T-helper 2 cell treated with Interferon-gamma antibody and Interleukin-4, amounts not matched to agents 5 μg/mL and 100 μg/mL, for 36 hours (primary cell): ENCODE results near the gene ASAP2.

Source experiments
- DNase-seq: peaks from one replicate; pipeline ENCODE4 v3.0.0; 2021; ENCODE audit warnings: low spot score
- H3K27ac Mint-ChIP-seq: one replicate; pipeline ENCODE4 v1.8.0; 2021; ENCODE audit warnings: mild to moderate bottlenecking, mixed read lengths
- H3K27me3 Mint-ChIP-seq: one replicate; pipeline ENCODE4 v1.8.0; 2021; ENCODE audit warnings: low read depth, mixed read lengths
- H3K36me3 Mint-ChIP-seq: one replicate; pipeline ENCODE4 v1.8.0; 2021; ENCODE audit warnings: low read depth, mixed read lengths
- H3K4me1 Mint-ChIP-seq: one replicate; pipeline ENCODE4 v1.8.0; 2021; ENCODE audit warnings: low read depth, mixed read lengths
- H3K4me3 Mint-ChIP-seq: one replicate; pipeline ENCODE4 v1.8.0; 2022; ENCODE audit warnings: mild to moderate bottlenecking, moderate library complexity, mixed read lengths
- H3K9me3 Mint-ChIP-seq: one replicate; pipeline ENCODE4 v1.8.0; 2021; ENCODE audit warnings: mixed read lengths

Gene ASAP2

GRCh38 chr2:9268301-9269080 is 61.9 kb downstream of the ASAP2 start:
- H3K4me1 Mint-ChIP-seq: no peaks in the 10 kb centered on the region
- no peak for DNase-seq
- H3K27me3 Mint-ChIP-seq: peaks cover 10% of the 10 kb centered on the region

GRCh38 chr2:9269295-9269694 is 62.7 kb downstream of the ASAP2 start:
- no peak overlapping the region for H3K27ac Mint-ChIP-seq
- H3K27me3 Mint-ChIP-seq: peaks cover 10% of the 10 kb centered on the region
- H3K36me3 Mint-ChIP-seq: no peaks in the 10 kb centered on the region
- H3K4me3 Mint-ChIP-seq: no peak overlapping the region
- no peaks in the 10 kb centered on the region for H3K4me1 Mint-ChIP-seq
- H3K9me3 Mint-ChIP-seq: no peaks in the 10 kb centered on the region
- DNase-seq: no peak

More at GRCh38 chr2:9268301-9269080, 61.9 kb downstream of the ASAP2 start:
- no peaks in the 10 kb centered on the region for H3K36me3 Mint-ChIP-seq
- H3K9me3 Mint-ChIP-seq: no peaks in the 10 kb centered on the region
- H3K4me3 Mint-ChIP-seq: no peak overlapping the region
- no peak overlapping the region for H3K27ac Mint-ChIP-seq

GRCh38 chr2:9269695-9270360 is 63.2 kb downstream of the ASAP2 start:
- Mint-ChIP-seq H3K27ac (no peak overlapping the region), H3K4me3 (no peak overlapping the region), H3K4me1 (no peaks in the 10 kb centered on the region), H3K9me3 (no peaks in the 10 kb centered on the region), H3K27me3 (peaks cover 10% of the 10 kb centered on the region), H3K36me3 (no peaks in the 10 kb centered on the region)
- DNase-seq: no peak

GRCh38 chr2:9271091-9271490 is 64.5 kb downstream of the ASAP2 start:
- Mint-ChIP-seq H3K27me3 (peaks cover 10% of the 10 kb centered on the region), H3K9me3 (no peaks in the 10 kb centered on the region), H3K27ac (no peak overlapping the region), H3K4me1 (no peaks in the 10 kb centered on the region), H3K4me3 (no peak overlapping the region), H3K36me3 (no peaks in the 10 kb centered on the region)
- DNase-seq: no peak

- Mint-ChIP-seq H3K36me3 (no peaks in the 10 kb centered on the region), H3K27me3 (peaks cover 10% of the 10 kb centered on the region), H3K27ac (no peak overlapping the region), H3K4me1 (no peaks in the 10 kb centered on the region), H3K9me3 (no peaks in the 10 kb centered on the region), H3K4me3 (no peak overlapping the region)
- DNase-seq: no peak
These were observed 65.1 kb downstream of the ASAP2 start for GRCh38 chr2:9271691-9272090.

- Mint-ChIP-seq H3K27me3 (peaks cover 10% of the 10 kb centered on the region), H3K9me3 (no peaks in the 10 kb centered on the region), H3K36me3 (no peaks in the 10 kb centered on the region), H3K27ac (no peak overlapping the region), H3K4me3 (no peak overlapping the region), H3K4me1 (no peaks in the 10 kb centered on the region)
- no peak for DNase-seq
These were observed 67.0 kb downstream of the ASAP2 start for GRCh38 chr2:9273486-9274130.

GRCh38 chr2:9274701-9275343 is 68.2 kb downstream of the ASAP2 start:
- Mint-ChIP-seq H3K36me3 (no peaks in the 10 kb centered on the region), H3K9me3 (no peaks in the 10 kb centered on the region), H3K4me3 (no peak overlapping the region), H3K27ac (no peak overlapping the region), H3K27me3 (peaks cover 10% of the 10 kb centered on the region), H3K4me1 (no peaks in the 10 kb centered on the region)
- no peak for DNase-seq

GRCh38 chr2:9275399-9275798 is 68.8 kb downstream of the ASAP2 start:
- peaks cover 10% of the 10 kb centered on the region for H3K27me3 Mint-ChIP-seq
- no peak overlapping the region for H3K4me3 Mint-ChIP-seq
- no peaks in the 10 kb centered on the region for H3K4me1 Mint-ChIP-seq
- no peak for DNase-seq
- no peaks in the 10 kb centered on the region for H3K36me3 Mint-ChIP-seq
- H3K27ac Mint-ChIP-seq: no peak overlapping the region
- no peaks in the 10 kb centered on the region for H3K9me3 Mint-ChIP-seq

- Mint-ChIP-seq H3K4me1 (no peaks in the 10 kb centered on the region), H3K9me3 (no peaks in the 10 kb centered on the region), H3K27ac (no peak overlapping the region), H3K27me3 (peaks cover 10% of the 10 kb centered on the region), H3K4me3 (no peak overlapping the region), H3K36me3 (no peaks in the 10 kb centered on the region)
- no peak for DNase-seq
These were observed 69.5 kb downstream of the ASAP2 start for GRCh38 chr2:9276074-9276473.

- no peak overlapping the region for H3K27ac Mint-ChIP-seq
- H3K4me3 Mint-ChIP-seq: no peak overlapping the region
- DNase-seq: no peak
- H3K27me3 Mint-ChIP-seq: peaks cover 10% of the 10 kb centered on the region
- no peaks in the 10 kb centered on the region for H3K9me3 Mint-ChIP-seq
- no peaks in the 10 kb centered on the region for H3K4me1 Mint-ChIP-seq
- no peaks in the 10 kb centered on the region for H3K36me3 Mint-ChIP-seq
These were observed 70.4 kb downstream of the ASAP2 start for GRCh38 chr2:9276901-9277451.

GRCh38 chr2:9278439-9278838 is 71.8 kb downstream of the ASAP2 start:
- Mint-ChIP-seq H3K36me3 (no peaks in the 10 kb centered on the region), H3K4me1 (no peaks in the 10 kb centered on the region), H3K9me3 (no peaks in the 10 kb centered on the region), H3K4me3 (no peak overlapping the region), H3K27me3 (peaks cover 3% of the 10 kb centered on the region), H3K27ac (no peak overlapping the region)
- DNase-seq: no peak

- Mint-ChIP-seq H3K4me1 (no peaks in the 10 kb centered on the region), H3K27ac (no peak overlapping the region), H3K4me3 (no peak overlapping the region), H3K9me3 (no peaks in the 10 kb centered on the region), H3K27me3 (no peaks in the 10 kb centered on the region), H3K36me3 (no peaks in the 10 kb centered on the region)
- no peak for DNase-seq
These were observed 72.8 kb downstream of the ASAP2 start for GRCh38 chr2:9279426-9279825.

GRCh38 chr2:9280224-9280623 is 73.6 kb downstream of the ASAP2 start:
- no peaks in the 10 kb centered on the region for H3K27me3 Mint-ChIP-seq
- H3K27ac Mint-ChIP-seq: no peak overlapping the region
- no peaks in the 10 kb centered on the region for H3K9me3 Mint-ChIP-seq
- no peaks in the 10 kb centered on the region for H3K4me1 Mint-ChIP-seq
- DNase-seq: no peak
- H3K4me3 Mint-ChIP-seq: no peak overlapping the region
- H3K36me3 Mint-ChIP-seq: no peaks in the 10 kb centered on the region

GRCh38 chr2:9281145-9281544 is 74.5 kb downstream of the ASAP2 start:
- no peaks in the 10 kb centered on the region for H3K9me3 Mint-ChIP-seq
- no peaks in the 10 kb centered on the region for H3K36me3 Mint-ChIP-seq
- H3K27me3 Mint-ChIP-seq: no peaks in the 10 kb centered on the region
- H3K4me3 Mint-ChIP-seq: no peak overlapping the region
- H3K27ac Mint-ChIP-seq: no peak overlapping the region
- DNase-seq: no peak
- no peaks in the 10 kb centered on the region for H3K4me1 Mint-ChIP-seq
